AG04450 (cell line): ENCODE data around the gene NR5A2. TPM values are rescaled to one million over a fixed set of nuclear protein-coding genes. Genes with fewer than 3 reads are reported as not detected.

ENCODE experiments used
- CTCF ChIA-PET: fragments of 300-600, 350-600 bp; formaldehyde crosslinking; extraction: SDS; loops from one replicate; lab custom pipeline; 2022; ENCODE audit warnings: antibody characterized with exemption, inconsistent platforms; lab: Charles Lee
- POLR2A ChIA-PET: fragments of 350-600 bp; formaldehyde crosslinking; extraction: SDS; loops from one replicate; lab custom pipeline; 2021; ENCODE audit warnings: antibody characterized with exemption, inconsistent platforms; lab: Yijun Ruan, JAX
- DNase-seq: peaks from one replicate; pipeline ENCODE4 v3.0.0-alpha.2; 2011; ENCODE audit warnings: low read depth, low spot score
- H3K27ac ChIP-seq: one replicate; pipeline ENCODE4 v1.5.1; 2012; ENCODE audit warnings: low read depth, low read length, control low read depth
- H3K27me3 ChIP-seq: one replicate; pipeline ENCODE4 v1.6.0; 2012; ENCODE audit warnings: low read length; ENCODE audit not compliant: control insufficient read depth, insufficient read depth
- H3K4me3 ChIP-seq: 2 replicates; pipeline ENCODE4 v1.5.1; 2011; ENCODE audit warnings: mild to moderate bottlenecking, low read depth, low read length, control low read depth
- H3K9me3 ChIP-seq: 2 replicates; pipeline ENCODE4 v1.5.1; 2012; ENCODE audit warnings: low read length; ENCODE audit not compliant: control insufficient read depth, insufficient read depth
- polyA plus RNA-seq: library from polyadenylated mRNA; depleted of rRNA; stranded (reverse); fragments of >200 nt; gene quantifications from 2 replicates; pipeline ENCODE4 v1.2.3, GENCODE V29; 2011
- TF ChIP-seq, protein P1 (sequence below): IDR thresholded peaks from 2 replicates; pipeline ENCODE4 v1.5.1; 2011; ENCODE audit warnings: low read depth, low read length, control low read depth, inconsistent platforms

NR5A2 gene
- polyA plus RNA-seq, 1 experiment = 0.02 TPM

DNA sequence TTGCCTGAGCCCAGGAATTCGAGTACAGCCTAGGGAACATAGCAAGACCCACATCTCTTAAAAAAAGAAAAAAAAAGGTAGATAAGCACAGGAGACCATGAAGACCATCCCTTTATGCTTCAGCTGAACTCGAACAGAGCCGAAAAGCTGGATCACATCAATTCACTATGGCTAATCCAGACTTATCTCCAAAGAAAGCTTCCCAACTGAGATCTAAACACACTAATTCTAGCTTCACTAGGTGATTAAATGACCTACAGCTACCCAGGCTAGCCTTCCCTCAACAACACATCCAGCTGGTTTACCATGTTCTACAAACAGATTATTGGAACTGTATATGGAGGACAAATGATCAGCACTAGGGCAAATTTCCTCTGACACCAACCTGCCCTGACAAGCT is 44.0 kb upstream of the NR5A2 start:
- ChIA-PET POLR2A (no interaction called here), CTCF (no interaction called here)
- DNase-seq = no peak
- H3K9me3 ChIP-seq = no peaks in the 10 kb centered on the region
- no peak overlapping the region for H3K27ac ChIP-seq
- TF ChIP-seq, protein P1, sequence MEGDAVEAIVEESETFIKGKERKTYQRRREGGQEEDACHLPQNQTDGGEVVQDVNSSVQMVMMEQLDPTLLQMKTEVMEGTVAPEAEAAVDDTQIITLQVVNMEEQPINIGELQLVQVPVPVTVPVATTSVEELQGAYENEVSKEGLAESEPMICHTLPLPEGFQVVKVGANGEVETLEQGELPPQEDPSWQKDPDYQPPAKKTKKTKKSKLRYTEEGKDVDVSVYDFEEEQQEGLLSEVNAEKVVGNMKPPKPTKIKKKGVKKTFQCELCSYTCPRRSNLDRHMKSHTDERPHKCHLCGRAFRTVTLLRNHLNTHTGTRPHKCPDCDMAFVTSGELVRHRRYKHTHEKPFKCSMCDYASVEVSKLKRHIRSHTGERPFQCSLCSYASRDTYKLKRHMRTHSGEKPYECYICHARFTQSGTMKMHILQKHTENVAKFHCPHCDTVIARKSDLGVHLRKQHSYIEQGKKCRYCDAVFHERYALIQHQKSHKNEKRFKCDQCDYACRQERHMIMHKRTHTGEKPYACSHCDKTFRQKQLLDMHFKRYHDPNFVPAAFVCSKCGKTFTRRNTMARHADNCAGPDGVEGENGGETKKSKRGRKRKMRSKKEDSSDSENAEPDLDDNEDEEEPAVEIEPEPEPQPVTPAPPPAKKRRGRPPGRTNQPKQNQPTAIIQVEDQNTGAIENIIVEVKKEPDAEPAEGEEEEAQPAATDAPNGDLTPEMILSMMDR = no peak
- no peak overlapping the region for H3K4me3 ChIP-seq
- no peaks in the 10 kb centered on the region for H3K27me3 ChIP-seq

DNA sequence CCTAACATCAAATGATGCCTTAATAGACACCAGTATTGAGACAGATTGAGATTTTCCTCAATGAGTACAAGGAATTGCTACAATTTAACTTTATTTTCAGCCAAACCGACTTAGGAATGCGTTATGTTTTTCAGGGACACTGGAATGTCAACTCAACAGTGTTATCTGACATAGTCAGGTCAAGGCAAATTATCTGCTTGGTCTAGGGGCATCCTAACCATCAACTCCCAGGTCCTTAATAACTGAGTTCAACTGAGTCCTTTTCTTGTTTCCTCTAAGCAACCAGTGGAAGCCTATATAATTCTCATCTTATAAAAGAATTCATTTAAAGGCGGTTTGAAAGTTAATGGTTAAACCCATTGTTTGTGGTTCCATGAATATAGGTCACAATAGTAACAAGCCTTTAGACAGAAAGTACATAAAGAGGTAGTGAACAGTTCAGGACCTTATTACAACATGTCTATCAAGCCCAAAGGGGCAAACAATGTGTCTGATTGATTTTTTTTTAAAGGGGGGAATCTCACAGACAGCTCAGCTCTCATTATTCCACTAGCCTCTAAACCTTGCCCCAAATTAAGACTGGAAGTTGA is 32.3 kb upstream of the NR5A2 start:
- ChIA-PET POLR2A (no interaction called here), CTCF (no interaction called here)
- TF ChIP-seq, protein P1 = no peak
- no peaks in the 10 kb centered on the region for H3K27me3 ChIP-seq
- no peak overlapping the region for H3K27ac ChIP-seq
- H3K4me3 ChIP-seq = no peak overlapping the region
- H3K9me3 ChIP-seq = no peaks in the 10 kb centered on the region
- DNase-seq = no peak

DNA sequence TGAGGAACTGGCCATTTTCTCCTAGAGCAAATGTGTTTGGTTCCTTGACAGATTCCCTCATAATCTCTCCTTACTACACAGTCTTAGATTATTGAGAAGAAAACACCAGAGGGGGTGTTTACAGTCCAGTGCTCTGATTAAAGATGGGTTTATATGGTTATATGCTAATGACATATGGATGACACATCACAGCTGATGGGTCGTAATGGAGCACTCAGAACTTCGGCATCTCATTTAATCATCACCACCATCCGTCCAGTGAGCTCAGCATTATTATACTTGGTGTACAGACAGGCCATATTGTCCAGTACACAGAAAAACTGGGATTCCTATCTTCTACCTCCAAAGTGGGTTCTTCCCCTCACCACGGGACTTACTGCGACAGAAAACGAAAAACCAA is 22.3 kb upstream of the NR5A2 start:
- Histone ChIP-seq H3K4me3 (no peak overlapping the region), H3K9me3 (no peaks in the 10 kb centered on the region), H3K27ac (no peak overlapping the region), H3K27me3 (no peaks in the 10 kb centered on the region)
- TF ChIP-seq, protein P1 = no peak
- DNase-seq = no peak
- POLR2A ChIA-PET = no interaction called here
- CTCF ChIA-PET = no interaction called here

DNA sequence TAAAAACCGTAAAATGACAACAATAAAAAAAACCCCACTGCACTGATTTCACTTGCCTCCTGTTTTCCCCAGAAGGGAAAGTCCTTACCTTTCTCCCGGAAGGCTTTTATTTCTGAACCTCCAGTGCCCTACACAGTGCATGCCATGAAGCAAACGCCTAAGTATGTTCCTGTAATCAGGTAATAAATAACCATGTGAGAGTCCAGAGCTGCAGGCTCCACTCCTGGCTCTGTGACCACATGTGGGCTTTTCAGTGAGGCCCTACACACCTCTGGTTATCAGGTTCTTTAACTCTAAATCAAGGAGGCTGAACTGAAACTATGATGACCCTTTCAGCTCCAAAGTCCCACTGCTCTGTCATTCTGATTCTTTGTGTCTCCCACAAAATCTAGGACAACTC is 20.8 kb upstream of the NR5A2 start:
- Histone ChIP-seq H3K27ac (no peak overlapping the region), H3K4me3 (no peak overlapping the region), H3K27me3 (no peaks in the 10 kb centered on the region), H3K9me3 (no peaks in the 10 kb centered on the region)
- ChIA-PET CTCF (no interaction called here), POLR2A (interaction anchor here (0.6 kb wide), 1 partner anchor 29 kb away, joined by 6 read pairs; no protein-coding TSS in a partner anchor)
- TF ChIP-seq, protein P1 = no peak
- DNase-seq = no peak

DNA sequence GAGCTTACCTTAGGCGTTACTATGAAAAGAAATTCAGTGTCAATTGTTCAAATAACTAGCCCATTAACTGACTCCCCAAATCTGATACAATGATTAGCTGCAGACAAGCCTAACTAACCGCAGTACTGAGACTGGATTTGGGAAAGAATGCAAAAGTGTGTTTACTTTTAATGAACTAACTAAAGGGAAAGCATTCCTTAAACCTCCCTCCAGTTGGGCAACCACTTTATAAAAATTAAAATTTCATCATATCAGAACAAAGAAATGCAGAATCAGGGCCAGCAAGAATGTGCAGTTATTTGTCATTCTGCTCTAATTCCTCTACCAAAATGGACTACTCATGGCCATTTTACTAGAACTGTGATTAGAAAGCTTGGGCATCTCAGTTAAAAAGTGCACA is 11.7 kb upstream of the NR5A2 start:
- POLR2A ChIA-PET = no interaction called here
- CTCF ChIA-PET = no interaction called here

More for the DNA sequence above, 11.7 kb upstream of the NR5A2 start:
- Histone ChIP-seq H3K4me3 (no peak overlapping the region), H3K9me3 (no peaks in the 10 kb centered on the region), H3K27ac (no peak overlapping the region), H3K27me3 (peaks cover 6% of the 10 kb centered on the region)
- no peak for DNase-seq
- TF ChIP-seq, protein P1 = no peak
